ENCODE measurements around the gene SNAPIN. TPM values are rescaled to one million over a fixed set of nuclear protein-coding genes. Genes with fewer than 3 reads are reported as not detected.

The SNAPIN gene
- total RNA-seq, 4 donors from 2014 or later = 40.2 to 62.2 (median 54.8) TPM

DNA sequence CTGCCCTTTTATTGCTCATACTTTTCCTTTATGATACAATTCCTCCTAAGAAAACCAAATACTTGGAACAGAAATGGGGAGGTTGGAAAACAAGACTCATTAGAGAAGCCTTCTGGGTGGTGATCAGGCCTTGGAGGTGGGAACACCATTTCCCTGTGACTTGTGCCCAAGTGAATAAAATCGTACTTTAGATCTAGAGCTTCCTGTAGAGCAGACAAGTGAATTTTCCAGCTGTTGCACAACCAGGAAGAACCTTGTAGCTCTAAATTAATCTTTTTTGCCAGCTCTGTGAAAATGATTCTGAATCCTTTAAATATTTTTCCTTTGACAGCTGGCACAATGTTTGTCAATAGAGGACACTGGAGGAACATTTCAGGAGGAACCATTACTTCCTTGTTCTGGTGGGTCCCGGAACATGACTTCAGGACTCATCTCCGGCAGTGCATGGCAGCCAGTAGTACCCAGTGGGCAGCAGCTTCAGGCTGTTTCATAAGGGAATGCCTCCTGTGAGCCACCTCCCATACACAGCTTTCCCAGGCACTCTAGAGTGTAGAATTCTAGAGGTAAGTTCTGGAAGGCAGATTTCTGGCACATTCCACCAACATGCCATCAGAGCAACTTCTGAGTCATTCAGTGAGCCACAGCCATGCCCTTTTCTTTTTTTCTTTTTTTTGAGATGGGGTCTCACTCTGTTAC lies 5.5 kb upstream of the SNAPIN start:
- peak; percentile 85 for ATAC-seq (ENCODE audit: low FRiP score)
- TF ChIP-seq, protein P1, sequence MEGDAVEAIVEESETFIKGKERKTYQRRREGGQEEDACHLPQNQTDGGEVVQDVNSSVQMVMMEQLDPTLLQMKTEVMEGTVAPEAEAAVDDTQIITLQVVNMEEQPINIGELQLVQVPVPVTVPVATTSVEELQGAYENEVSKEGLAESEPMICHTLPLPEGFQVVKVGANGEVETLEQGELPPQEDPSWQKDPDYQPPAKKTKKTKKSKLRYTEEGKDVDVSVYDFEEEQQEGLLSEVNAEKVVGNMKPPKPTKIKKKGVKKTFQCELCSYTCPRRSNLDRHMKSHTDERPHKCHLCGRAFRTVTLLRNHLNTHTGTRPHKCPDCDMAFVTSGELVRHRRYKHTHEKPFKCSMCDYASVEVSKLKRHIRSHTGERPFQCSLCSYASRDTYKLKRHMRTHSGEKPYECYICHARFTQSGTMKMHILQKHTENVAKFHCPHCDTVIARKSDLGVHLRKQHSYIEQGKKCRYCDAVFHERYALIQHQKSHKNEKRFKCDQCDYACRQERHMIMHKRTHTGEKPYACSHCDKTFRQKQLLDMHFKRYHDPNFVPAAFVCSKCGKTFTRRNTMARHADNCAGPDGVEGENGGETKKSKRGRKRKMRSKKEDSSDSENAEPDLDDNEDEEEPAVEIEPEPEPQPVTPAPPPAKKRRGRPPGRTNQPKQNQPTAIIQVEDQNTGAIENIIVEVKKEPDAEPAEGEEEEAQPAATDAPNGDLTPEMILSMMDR (IDR thresholded peaks at IDR 0.05) = no peak
- DNase-seq (ENCODE audit: low spot score) = no peak

DNA sequence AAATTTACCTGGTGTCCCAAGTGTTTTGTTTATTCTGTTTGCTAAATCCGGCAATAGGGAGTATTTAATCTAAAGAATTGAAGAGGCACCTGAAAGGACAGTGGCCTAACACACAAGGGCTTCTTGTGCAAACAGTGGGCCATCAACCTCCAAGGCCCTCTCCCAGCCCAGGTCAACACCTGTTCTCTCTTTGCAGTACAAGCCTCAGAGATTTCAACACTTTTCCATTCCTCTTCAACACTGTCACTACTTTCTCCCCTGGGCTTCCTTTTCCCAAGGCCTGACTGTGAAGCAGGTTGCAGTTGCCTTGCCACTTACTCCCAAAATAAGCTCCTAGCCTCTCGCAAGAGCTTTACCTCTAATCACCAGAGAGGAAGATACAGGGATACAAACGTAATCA lies 3.2 kb upstream of the SNAPIN start:
- TF ChIP-seq, protein P1 (IDR thresholded peaks at IDR 0.05) = no peak
- ATAC-seq (ENCODE audit: low FRiP score) = no peak
- DNase-seq (ENCODE audit: low spot score) = no peak

DNA sequence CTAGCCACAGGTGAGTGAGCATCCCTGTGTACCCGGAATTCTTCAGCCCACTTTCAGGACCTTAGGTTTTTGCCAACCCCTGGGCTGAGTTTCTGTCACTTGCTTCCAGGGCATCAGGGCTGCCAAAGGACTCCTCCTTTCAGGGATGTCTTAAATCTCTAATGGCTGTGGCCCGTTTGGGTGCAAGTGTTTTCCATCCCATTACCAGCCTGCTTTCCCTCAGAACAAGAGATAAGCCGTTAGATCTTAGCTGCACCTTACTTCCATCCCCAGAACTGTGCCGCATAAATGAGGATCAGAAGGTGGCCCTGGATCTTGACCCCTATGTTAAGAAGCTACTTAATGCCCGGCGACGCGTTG lies 652 bp downstream of the SNAPIN start:
- no peak for DNase-seq (ENCODE audit: low spot score)
- TF ChIP-seq, protein P1 (IDR thresholded peaks at IDR 0.05) = no peak
- ATAC-seq (ENCODE audit: low FRiP score) = no peak

DNA sequence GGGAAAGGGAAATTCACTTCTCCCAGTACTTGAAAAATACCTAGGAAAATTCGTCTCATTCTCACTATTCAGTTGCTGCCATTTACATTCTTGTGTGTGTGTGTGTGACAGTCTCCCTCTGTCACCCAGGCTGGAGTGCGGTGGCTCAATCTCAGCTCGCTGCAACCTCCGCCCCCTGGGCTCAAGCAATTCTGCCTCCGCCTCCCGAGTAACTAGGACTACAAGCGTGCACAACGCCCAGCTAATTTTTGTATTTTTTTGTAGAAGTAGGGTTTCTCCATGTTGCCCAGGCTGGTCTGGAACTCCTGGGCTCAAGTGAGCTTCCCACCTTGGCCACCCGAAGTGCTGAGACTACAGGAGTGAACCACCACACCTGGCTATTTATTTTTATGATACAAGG lies 1.2 kb downstream of the SNAPIN start:
- no peak for DNase-seq (ENCODE audit: low spot score)
- ATAC-seq (ENCODE audit: low FRiP score) = no peak
- TF ChIP-seq, protein P1 (IDR thresholded peaks at IDR 0.05) = no peak

DNA sequence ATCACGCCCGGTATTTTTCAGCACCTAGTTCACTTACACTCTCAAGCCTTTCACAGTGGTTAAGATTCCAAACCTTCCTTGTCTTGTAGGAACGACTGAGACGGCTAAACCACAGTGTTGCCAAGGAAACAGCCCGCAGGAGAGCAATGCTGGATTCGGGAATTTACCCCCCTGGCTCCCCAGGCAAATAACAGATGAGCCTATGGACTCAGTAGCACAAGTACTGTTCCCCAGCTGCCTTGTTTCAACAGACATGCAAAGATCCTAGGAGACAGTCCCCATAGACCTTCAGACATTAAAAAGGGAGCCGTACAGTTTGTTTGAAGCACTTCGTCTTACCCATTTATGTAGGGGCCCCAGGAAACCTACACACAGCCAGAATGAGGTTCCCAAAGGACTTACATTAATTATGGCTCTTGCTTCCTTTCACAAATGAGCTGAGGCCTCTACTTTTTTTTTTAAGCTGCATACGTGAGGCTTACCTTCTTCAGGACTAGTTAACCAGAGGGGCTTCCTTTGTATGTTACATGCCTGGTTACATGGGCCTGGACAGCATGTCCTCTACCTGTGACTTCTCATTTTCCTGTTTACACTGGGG lies 2.7 kb downstream of the SNAPIN start:
- TF ChIP-seq, protein P1 (IDR thresholded peaks at IDR 0.05) = no peak
- no peak for DNase-seq (ENCODE audit: low spot score)
- ATAC-seq (ENCODE audit: low FRiP score) = no peak

DNA sequence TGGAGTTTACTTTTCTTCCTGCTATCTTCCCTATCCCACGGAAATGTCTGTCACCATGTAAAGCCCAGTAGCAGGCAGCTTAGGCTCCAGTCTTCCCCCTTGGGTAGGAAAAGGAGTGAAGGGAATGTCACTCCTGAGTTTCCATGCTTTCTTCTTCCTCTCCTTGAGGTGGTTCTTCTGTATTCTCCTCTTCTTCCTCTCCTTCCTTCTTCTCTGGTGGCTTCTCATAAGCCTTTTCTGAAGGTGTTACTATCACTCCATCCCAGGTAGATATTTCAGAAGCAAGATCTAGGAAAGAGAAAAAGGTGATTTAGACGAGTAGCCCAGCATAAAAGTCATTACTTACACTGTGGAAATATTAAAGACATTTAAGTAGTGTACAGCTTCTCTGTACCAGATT lies 3.8 kb downstream of the SNAPIN start:
- no peak for ATAC-seq (ENCODE audit: low FRiP score)

More for the DNA sequence above, 3.8 kb downstream of the SNAPIN start:
- no peak for DNase-seq (ENCODE audit: low spot score)
- TF ChIP-seq, protein P1 (IDR thresholded peaks at IDR 0.05) = no peak
